BJ (cell line): ENCODE measurements around the gene HRH3. TPM values are rescaled to one million over a fixed set of nuclear protein-coding genes. Genes with fewer than 3 reads are reported as not detected.

ENCODE experiments used
- CTCF ChIA-PET: fragments of 350-600 bp; formaldehyde crosslinking; extraction: SDS; loops from one replicate; lab custom pipeline; 2021; ENCODE audit warnings: antibody characterized with exemption, inconsistent platforms; lab: Yijun Ruan, JAX
- POLR2A ChIA-PET: fragments of 300-600 bp; sonication (Branson Sonifier 250); formaldehyde crosslinking; extraction: SDS; loops from one replicate; lab custom pipeline; 2021; ENCODE audit warnings: antibody characterized with exemption; lab: Charles Lee
- DNase-seq: peaks from one replicate; pipeline ENCODE4 v3.0.0-alpha.2; 2011; ENCODE audit warnings: low read depth
- H3K27me3 ChIP-seq: 2 replicates; pipeline ENCODE4 v1.6.0; 2011; ENCODE audit warnings: low read length; ENCODE audit not compliant: control insufficient read depth, insufficient read depth
- H3K36me3 ChIP-seq: 2 replicates; pipeline ENCODE4 v1.5.1; 2011; ENCODE audit warnings: low read length; ENCODE audit not compliant: control insufficient read depth, insufficient read depth
- H3K4me3 ChIP-seq: 2 replicates; pipeline ENCODE4 v1.5.1; 2011; ENCODE audit warnings: low read depth, mild to moderate bottlenecking, control low read depth, low read length
- CTCF ChIP-seq: IDR thresholded peaks from 2 replicates; pipeline ENCODE4 v1.5.1; 2011; ENCODE audit warnings: low read depth, mild to moderate bottlenecking, control low read depth, inconsistent platforms, low read length, moderate library complexity; ENCODE audit not compliant: insufficient read depth
- polyA plus RNA-seq: library from polyadenylated mRNA; depleted of rRNA; stranded (reverse); fragments of >200 nt; gene quantifications from 2 replicates; pipeline ENCODE4 v1.2.3, GENCODE V29; 2011

The HRH3 gene
- polyA plus RNA-seq, 1 experiment, result not detected

DNA sequence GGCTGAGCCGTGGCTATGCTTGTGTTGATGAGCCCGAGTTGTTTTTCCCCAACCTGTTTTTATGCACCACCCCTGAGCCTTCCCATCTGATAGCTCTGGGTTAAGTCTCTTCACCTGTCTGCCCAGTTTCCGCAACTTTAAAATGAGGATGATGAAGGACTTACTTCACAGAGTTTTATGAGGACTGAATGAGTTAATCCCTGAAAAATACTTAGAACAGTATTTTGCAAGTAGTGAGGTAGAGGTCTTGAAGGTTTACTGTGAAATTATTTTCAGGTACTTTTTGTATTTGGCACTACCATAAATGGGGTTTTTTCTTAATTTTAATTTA, 34.0 kb downstream of the HRH3 start:
- no peak for TF ChIP-seq CTCF
- Histone ChIP-seq H3K36me3 (peaks cover 3% of the 10 kb centered on the region), H3K27me3 (no peaks in the 10 kb centered on the region), H3K4me3 (no peak overlapping the region)
- ChIA-PET CTCF (no interaction called here), POLR2A (no interaction called here)
- DNase-seq, result no peak

- ChIA-PET CTCF (no interaction called here), POLR2A (no interaction called here)
- TF ChIP-seq CTCF, result no peak
- peaks cover 5% of the 10 kb centered on the region for H3K36me3 ChIP-seq
- H3K27me3 ChIP-seq, result no peaks in the 10 kb centered on the region
- no peak for DNase-seq
- peak overlapping the region; percentile 98 for H3K4me3 ChIP-seq
Measured at GRCh38 chr20:62183426-62184142, 36.5 kb downstream of the HRH3 start.

- DNase-seq, result peak; percentile 71
- POLR2A ChIA-PET, result no interaction called here
- Histone ChIP-seq H3K27me3 (no peaks in the 10 kb centered on the region), H3K36me3 (peaks cover 5% of the 10 kb centered on the region), H3K4me3 (peak within 1 kb of the TSS; percentile 98)
- CTCF ChIA-PET, result no interaction called here
- no peak for TF ChIP-seq CTCF
Measured at GRCh38 chr20:62182469-62183425, 37.3 kb downstream of the HRH3 start, which contains the start of gene MTG2. TSS of gene MTG2 (plus strand) at chr20:62183028. CDS start at chr20:62193421, 10,393 bp downstream.

GRCh38 chr20:62181808-62182207, 38.3 kb downstream of the HRH3 start:
- Histone ChIP-seq H3K4me3 (peak overlapping the region; percentile 98), H3K36me3 (peaks cover 5% of the 10 kb centered on the region), H3K27me3 (no peaks in the 10 kb centered on the region)
- TF ChIP-seq CTCF, result no peak
- POLR2A ChIA-PET, result no interaction called here
- DNase-seq, result no peak
- CTCF ChIA-PET, result no interaction called here

DNA sequence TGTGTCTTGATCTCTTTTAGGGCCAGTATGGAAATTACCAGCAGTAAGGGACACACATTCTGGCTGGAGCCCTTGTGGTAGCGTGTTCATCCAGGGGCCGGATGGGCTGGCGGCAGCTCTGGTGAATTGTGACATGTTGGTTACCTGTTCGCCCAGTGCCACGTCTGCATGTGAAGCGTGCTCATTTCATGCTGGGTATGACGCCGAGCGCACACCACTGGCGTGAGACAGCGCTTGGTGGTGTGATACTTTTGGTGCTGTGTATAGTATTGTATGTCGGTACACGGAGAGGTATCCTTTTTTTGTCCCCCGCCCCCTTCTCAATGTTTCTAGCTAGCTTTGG, 40.9 kb downstream of the HRH3 start:
- no peak for TF ChIP-seq CTCF
- POLR2A ChIA-PET, result no interaction called here
- Histone ChIP-seq H3K4me3 (no peak overlapping the region), H3K36me3 (peaks cover 8% of the 10 kb centered on the region), H3K27me3 (no peaks in the 10 kb centered on the region)
- CTCF ChIA-PET, result no interaction called here
- DNase-seq, result no peak
